SK-N-SH (cell line): Measurements from ENCODE around the gene TCEAL2.

Experiments
- TF ChIP-seq, protein P1 (sequence below): IDR thresholded peaks from 2 replicates; pipeline ENCODE4 v1.4.0; 2012; ENCODE audit warnings: low read depth, borderline replicate concordance
- TF ChIP-seq, protein P2 (sequence below): fragments of 200-600 bp; sonication (generic); IDR thresholded peaks from 2 replicates; pipeline ENCODE4 v1.6.1; 2017; ENCODE audit warnings: antibody characterized with exemption, mild to moderate bottlenecking, moderate library complexity

DNA sequence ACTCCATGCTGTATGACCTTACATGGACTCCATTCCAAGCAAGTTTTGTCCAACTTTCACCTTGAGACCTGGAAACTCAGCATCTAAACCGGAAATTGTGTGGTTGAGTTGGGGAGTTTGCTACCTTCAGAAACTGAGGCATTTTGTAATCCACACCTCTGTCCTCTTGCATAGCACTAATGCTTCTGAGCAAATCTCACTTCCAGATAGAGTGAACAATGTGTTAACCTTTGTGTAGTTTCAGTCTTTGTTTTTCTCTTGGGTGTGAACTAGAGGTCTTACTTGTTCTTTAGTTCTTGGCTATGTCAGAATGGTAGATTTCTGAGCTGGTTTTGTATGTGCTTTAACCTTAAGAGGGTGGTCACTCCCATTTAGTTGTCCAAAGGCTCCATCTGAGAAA lies 48.1 kb upstream of the TCEAL2 start:
- TF ChIP-seq, protein P1, sequence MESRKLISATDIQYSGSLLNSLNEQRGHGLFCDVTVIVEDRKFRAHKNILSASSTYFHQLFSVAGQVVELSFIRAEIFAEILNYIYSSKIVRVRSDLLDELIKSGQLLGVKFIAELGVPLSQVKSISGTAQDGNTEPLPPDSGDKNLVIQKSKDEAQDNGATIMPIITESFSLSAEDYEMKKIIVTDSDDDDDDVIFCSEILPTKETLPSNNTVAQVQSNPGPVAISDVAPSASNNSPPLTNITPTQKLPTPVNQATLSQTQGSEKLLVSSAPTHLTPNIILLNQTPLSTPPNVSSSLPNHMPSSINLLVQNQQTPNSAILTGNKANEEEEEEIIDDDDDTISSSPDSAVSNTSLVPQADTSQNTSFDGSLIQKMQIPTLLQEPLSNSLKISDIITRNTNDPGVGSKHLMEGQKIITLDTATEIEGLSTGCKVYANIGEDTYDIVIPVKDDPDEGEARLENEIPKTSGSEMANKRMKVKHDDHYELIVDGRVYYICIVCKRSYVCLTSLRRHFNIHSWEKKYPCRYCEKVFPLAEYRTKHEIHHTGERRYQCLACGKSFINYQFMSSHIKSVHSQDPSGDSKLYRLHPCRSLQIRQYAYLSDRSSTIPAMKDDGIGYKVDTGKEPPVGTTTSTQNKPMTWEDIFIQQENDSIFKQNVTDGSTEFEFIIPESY: no peak
- TF ChIP-seq, protein P2, sequence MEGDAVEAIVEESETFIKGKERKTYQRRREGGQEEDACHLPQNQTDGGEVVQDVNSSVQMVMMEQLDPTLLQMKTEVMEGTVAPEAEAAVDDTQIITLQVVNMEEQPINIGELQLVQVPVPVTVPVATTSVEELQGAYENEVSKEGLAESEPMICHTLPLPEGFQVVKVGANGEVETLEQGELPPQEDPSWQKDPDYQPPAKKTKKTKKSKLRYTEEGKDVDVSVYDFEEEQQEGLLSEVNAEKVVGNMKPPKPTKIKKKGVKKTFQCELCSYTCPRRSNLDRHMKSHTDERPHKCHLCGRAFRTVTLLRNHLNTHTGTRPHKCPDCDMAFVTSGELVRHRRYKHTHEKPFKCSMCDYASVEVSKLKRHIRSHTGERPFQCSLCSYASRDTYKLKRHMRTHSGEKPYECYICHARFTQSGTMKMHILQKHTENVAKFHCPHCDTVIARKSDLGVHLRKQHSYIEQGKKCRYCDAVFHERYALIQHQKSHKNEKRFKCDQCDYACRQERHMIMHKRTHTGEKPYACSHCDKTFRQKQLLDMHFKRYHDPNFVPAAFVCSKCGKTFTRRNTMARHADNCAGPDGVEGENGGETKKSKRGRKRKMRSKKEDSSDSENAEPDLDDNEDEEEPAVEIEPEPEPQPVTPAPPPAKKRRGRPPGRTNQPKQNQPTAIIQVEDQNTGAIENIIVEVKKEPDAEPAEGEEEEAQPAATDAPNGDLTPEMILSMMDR: no peak
